Muscle of leg (tissue), 11 donors: ENCODE measurements around the gene GNA12. TPM values are rescaled to one million over a fixed set of nuclear protein-coding genes. Genes with fewer than 3 reads are reported as not detected.
"Not testable (repeated sequence)": the region's sequence is repeated elsewhere in the genome, so short reads cannot be mapped to it uniquely, and the experiment has no call there.

Source experiments
- DNase-seq: peaks from one replicate; pipeline ENCODE4 v3.0.0; 2013
- H3K27ac ChIP-seq: one replicate; pipeline ENCODE4 v1.5.1; 2013; ENCODE audit warnings: mild to moderate bottlenecking, low read length, control low read depth
- H3K27me3 ChIP-seq: one replicate; pipeline ENCODE4 v1.6.1; 2013; ENCODE audit warnings: low read length; ENCODE audit not compliant: control insufficient read depth, insufficient read depth
- H3K36me3 ChIP-seq: one replicate; pipeline ENCODE4 v1.6.1; 2013; ENCODE audit warnings: low read length; ENCODE audit not compliant: control insufficient read depth, insufficient read depth
- H3K4me1 ChIP-seq: one replicate; pipeline ENCODE4 v1.6.1; 2013; ENCODE audit warnings: low read length; ENCODE audit not compliant: control insufficient read depth, insufficient read depth
- H3K4me3 ChIP-seq: one replicate; pipeline ENCODE4 v1.5.1; 2013; ENCODE audit warnings: low read length, control low read depth
- H3K9me3 ChIP-seq: replicated peaks from 2 replicates; pipeline ENCODE4 v1.6.1; 2013; ENCODE audit warnings: low read depth, low read length; ENCODE audit not compliant: control insufficient read depth
- WGBS: methylation state at CpG from one replicate; pipeline ENCODE4 v1.1.5; 2013; ENCODE audit warnings: missing lambda C conversion rate; ENCODE audit not compliant: insufficient coverage; 5-methylcytosine and 5-hydroxymethylcytosine counted together
- polyA plus RNA-seq, 8 donors: library from polyadenylated mRNA; unstranded; fragments of 120-200 nt; gene quantifications; one replicate each; pipeline versions ENCODE4 v1.2.1 to v1.2.3, GENCODE V29; 2013; ENCODE audit warnings: inconsistent platforms in 1 of 8, low replicate concordance in 1 of 8; ENCODE audit not compliant: insufficient read length in 8 of 8, insufficient read depth in 1 of 8
- total RNA-seq: library from RNA; stranded (reverse); fragments of 120-200 nt; gene quantifications from one replicate; pipeline ENCODE4 v1.2.4, GENCODE V29; 2013

GNA12 gene
- total and polyA plus RNA-seq, 9 donors, result 6.6 to 40.4 (median 31.6) TPM

DNA sequence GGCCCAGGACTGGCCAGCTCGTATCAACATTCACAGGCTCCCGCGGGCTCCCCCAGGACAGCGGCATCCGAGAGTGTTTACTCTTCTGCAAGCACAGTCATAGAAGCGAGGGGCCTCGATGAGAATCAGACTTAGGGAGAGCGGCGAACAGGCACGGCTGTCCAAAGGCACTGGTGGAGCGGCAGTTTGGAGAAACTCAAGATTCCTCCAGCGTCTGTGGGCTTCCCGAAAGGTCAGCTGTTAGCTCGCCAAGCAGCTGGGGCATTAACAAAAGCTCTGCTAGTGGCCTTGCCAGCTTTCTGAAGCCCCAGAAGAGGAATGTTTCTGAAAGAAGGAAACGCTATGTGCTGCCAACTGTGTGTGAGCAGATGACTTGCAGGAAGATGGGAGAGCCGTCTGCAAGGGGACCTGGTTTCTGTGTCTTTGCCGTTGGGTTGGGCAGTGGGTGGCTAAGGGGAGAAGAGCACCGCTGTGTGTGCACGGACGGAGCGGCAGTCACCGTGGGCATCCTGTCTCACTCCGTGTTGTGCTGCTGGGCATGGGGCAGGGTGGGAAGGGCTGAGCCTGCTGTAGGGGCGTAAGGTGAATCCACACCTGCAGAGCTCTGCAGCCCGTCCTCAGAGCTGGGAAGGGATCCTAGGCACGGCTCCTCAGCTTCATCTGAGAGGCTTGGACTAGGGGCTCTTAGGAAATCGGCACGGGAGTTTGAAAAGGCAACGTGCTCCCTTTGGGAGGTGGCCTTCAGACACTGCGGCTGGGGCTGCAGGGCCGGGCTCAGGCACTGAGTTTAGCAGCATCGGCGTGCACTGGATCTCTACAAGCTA, 114.0 kb downstream of the GNA12 start:
- no peaks in the 10 kb centered on the region for H3K27me3 ChIP-seq
- 54% methylated on average over 31 of the region's 33 CpGs for WGBS
- H3K9me3 ChIP-seq, result no peaks in the 10 kb centered on the region
- peak; percentile 83 for DNase-seq
- H3K4me1 ChIP-seq, result peaks cover 43% of the 10 kb centered on the region
- peak overlapping the region; percentile 62 for H3K27ac ChIP-seq
- H3K36me3 ChIP-seq, result peaks cover 18% of the 10 kb centered on the region
- H3K4me3 ChIP-seq, result no peak overlapping the region

DNA sequence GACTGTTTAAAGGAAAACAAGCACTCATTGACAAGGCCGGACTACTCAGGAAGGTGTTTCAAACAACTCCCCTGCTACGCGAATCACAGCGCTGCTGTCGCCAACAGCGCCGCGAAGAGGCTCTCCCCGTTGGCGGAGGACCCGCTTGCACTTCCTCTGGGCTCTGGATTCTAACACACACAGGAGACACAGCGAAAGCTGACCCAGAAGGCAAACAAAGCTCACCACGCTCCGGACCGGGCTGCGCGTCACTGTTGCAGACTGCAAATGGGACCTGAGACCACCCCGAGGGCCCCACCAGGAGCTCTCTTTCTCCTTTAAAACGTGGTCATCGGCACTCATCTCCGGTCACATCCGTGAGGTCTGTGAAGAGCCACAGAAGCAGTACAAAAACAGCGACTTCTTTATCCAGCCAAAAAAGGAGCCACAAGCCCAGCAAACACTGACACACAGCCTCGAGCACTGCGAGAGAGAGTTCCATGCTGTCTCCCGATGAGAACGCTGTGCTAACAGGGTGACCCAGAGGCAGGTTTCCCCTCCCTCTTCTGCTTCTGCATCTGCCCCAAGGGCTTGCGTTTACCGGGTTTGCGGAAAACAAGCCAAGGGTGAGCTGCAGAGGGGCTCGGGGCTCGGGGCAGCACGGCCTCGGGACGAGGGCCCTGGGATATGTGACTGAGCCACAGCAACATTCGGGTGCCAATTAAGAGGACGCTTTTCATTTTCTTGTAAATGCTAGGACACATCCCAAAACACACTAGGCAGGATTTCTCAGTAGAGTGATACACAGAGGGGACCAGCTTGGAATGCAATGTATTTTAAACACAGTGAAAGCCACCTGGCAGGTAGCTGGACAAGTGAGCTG, 114.8 kb downstream of the GNA12 start:
- WGBS, result 66% methylated on average over 33 of the region's 37 CpGs
- no peak for DNase-seq
- Histone ChIP-seq H3K27ac (peak overlapping the region; percentile 62), H3K36me3 (peaks cover 18% of the 10 kb centered on the region), H3K4me1 (peaks cover 38% of the 10 kb centered on the region), H3K27me3 (no peaks in the 10 kb centered on the region), H3K9me3 (no peaks in the 10 kb centered on the region), H3K4me3 (no peak overlapping the region)

DNA sequence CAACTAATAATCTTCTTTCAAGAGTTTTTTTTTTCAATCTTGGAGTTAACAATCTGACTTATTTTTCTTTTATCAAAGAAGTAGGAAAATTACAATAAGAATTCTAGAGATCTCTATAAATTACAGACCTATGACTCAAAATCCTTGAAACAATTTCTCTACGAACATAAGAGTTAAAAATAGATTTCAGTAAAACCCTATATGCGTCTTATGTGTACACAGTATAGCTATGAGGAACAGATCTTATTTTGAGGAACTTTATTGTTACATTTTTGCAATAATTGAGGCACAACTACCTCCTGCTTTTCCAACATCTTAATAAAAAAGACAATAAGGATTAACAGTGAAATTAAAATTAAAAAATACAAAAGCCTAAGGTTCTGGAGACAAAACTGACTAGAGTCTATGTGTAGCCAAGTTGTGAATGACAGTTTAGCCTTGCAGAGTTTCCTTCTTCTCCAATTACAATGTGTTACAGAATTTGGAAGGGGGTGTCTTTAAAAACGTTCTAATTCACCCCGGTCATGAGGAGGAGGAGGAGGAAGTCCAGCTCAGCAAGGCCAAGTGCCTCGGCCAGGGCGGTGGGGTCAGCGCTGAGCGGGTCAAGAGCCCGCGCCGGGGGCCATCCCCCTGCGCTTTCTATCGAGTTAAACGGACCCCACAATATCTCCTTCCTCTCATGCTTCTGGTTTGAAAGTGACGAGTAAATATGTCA, 115.6 kb downstream of the GNA12 start:
- Histone ChIP-seq H3K27me3 (no peaks in the 10 kb centered on the region), H3K36me3 (peaks cover 18% of the 10 kb centered on the region), H3K4me1 (peaks cover 39% of the 10 kb centered on the region), H3K27ac (peak overlapping the region; percentile 62), H3K9me3 (no peaks in the 10 kb centered on the region), H3K4me3 (no peak overlapping the region)
- DNase-seq, result no peak
- WGBS, result no CpG with 5 or more reads among the region's 15 CpGs

DNA sequence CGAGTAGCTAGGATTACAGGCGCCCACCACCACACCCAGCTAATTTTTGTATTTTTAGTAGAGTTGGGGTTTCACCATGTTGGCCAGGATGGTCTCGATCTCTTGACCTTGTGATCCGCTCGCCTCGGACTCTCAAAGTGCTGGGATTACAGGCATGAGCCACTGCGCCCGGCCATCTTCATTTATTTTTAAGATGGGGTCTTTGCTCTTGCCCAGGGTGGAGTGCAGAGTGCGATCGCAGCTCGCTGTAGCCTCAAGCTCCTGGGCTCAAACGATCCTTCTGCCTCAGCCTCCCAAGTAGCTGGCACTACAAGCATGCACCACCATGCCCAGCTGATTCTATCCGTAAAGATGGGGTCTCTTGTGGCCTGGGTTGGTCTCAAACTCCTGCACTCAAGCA, 116.9 kb downstream of the GNA12 start:
- H3K27ac ChIP-seq, DNase-seq, H3K9me3 ChIP-seq, H3K27me3 ChIP-seq, H3K4me3 ChIP-seq: not testable (repeated sequence)
- Histone ChIP-seq H3K36me3 (peaks cover 24% of the 10 kb centered on the region), H3K4me1 (peaks cover 41% of the 10 kb centered on the region)
- WGBS, result no CpG with 5 or more reads among the region's 13 CpGs

- Histone ChIP-seq H3K27ac (no peak overlapping the region), H3K4me3 (no peak overlapping the region), H3K4me1 (peaks cover 41% of the 10 kb centered on the region), H3K9me3 (no peaks in the 10 kb centered on the region), H3K36me3 (peaks cover 22% of the 10 kb centered on the region), H3K27me3 (no peaks in the 10 kb centered on the region)
- no peak for DNase-seq
- 86% methylated on average over 10 of the region's 18 CpGs for WGBS
These were observed 117.6 kb downstream of the GNA12 start for GRCh38 chr7:2726316-2727018.

DNA sequence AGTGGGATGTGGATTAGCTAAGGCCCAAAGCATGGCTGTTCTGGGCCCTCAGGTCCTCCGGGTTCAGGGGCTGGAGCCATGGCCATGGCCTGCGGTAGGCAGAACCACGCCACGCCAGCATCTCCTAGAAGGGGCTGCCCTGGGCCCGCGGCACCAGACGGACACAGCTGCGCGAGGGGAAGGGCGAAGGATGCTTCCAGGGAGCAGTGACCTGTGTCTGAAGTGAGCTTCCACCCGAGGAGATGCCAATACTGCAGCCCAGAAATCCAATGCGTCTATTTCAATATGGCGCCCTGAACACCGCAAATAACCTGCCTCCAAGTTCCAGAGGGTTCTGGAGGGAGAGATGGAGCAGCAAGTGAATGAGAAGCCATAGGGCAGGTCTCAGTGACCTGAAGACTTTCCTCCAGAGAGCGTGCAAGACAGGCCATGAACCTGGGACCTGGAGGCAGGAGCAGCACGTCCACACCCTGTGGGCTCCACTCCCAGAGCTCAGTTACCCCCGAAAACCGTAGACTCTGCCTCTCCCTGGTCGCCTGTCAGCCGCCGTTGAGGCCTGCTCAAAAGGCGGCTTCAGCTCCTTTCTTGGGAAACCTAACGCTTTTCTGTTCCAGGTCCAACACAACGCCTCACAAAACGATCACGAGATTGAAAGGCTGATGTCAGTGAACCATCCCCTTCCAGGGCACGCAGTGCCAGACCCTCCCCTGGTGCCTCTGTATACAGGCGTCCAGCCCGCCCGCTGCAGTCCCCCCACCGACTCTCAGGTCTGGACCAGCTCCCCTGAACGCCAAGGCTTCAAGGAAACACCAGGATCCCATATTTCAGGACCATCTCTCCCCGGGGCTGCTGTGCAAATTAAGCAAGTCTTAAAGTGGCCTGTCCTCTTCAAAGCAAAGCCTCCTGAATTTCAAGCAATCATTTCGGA, 118.7 kb downstream of the GNA12 start:
- H3K4me1 ChIP-seq, result peaks cover 34% of the 10 kb centered on the region
- H3K27ac ChIP-seq, result no peak overlapping the region
- H3K9me3 ChIP-seq, result no peaks in the 10 kb centered on the region
- peaks cover 21% of the 10 kb centered on the region for H3K36me3 ChIP-seq
- no peak for DNase-seq
- no peak overlapping the region for H3K4me3 ChIP-seq
- H3K27me3 ChIP-seq, result no peaks in the 10 kb centered on the region
- WGBS, result 93% methylated on average over 31 of the region's 34 CpGs

DNA sequence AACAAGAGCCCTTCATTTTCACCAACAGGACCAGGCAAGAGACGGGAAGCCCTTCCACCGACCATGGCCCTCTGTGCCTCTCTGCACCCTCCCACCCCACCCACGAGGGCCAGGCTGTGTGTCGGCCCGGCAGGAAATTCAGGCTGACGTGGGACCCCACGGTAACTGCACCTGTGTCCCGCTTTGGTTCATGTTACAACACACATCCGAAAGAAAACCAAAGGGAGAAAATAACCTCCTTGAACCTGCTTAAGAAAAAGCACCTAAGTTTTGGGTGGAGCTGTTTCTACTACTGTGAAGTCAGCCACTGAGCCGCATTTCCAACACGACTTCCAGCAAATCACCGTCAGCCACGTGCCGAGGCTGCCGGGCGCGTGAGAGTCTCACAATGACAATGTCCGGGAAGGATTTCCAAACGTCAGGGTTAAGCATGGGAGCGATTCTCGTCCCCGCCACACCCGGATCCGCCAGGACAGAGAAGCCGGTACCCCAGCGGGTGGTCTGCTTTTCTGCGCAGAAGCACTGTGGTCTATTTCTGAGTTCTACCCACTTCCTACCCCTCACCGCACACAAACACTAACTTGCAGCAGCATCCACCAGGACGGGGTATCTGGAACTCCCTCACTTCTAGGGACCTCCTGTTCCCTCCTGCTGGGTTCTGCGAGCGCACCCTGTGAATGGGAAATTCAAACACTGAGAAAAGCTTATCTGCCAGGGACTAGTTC, 119.5 kb downstream of the GNA12 start:
- H3K4me1 ChIP-seq, result peaks cover 26% of the 10 kb centered on the region
- H3K9me3 ChIP-seq, result no peaks in the 10 kb centered on the region
- no peak overlapping the region for H3K4me3 ChIP-seq
- H3K36me3 ChIP-seq, result peaks cover 21% of the 10 kb centered on the region
- DNase-seq, result no peak
- H3K27ac ChIP-seq, result no peak overlapping the region
- no peaks in the 10 kb centered on the region for H3K27me3 ChIP-seq
- WGBS, result 83% methylated on average over 30 of the region's 31 CpGs

GRCh38 chr7:2724036-2724435, 120.1 kb downstream of the GNA12 start:
- WGBS, result 92% methylated on average over 13 of the region's 15 CpGs
- H3K36me3 ChIP-seq, result peaks cover 21% of the 10 kb centered on the region

More at GRCh38 chr7:2724036-2724435, 120.1 kb downstream of the GNA12 start:
- DNase-seq, H3K9me3 ChIP-seq, H3K27ac ChIP-seq, H3K4me3 ChIP-seq, H3K27me3 ChIP-seq: not testable (repeated sequence)
- H3K4me1 ChIP-seq, result peaks cover 20% of the 10 kb centered on the region
